Ascending aorta (tissue), 2 donors: ENCODE measurements around the gene SLAIN1. TPM values are rescaled to one million over a fixed set of nuclear protein-coding genes. Genes with fewer than 3 reads are reported as not detected.

Source experiments
- DNase-seq, 2 donors: peaks; one replicate each; pipeline ENCODE4 v3.0.0-alpha.2; 2019; ENCODE audit warnings: low spot score in 2 of 2
- H3K27ac ChIP-seq, 2 donors: fragments of 200-600 bp; sonication (generic); one replicate each; pipeline ENCODE4 v1.5.1; 2016 to 2017; ENCODE audit warnings: mild to moderate bottlenecking in 1 of 2
- H3K27me3 ChIP-seq: fragments of 200-600 bp; sonication (generic); one replicate; pipeline ENCODE4 v1.5.1; 2017
- H3K36me3 ChIP-seq, 2 donors: fragments of 200-600 bp; sonication (generic); one replicate each; pipeline ENCODE4 v1.5.1; 2016
- H3K4me1 ChIP-seq, 2 donors: fragments of 200-600 bp; sonication (generic); one replicate each; pipeline ENCODE4 v1.5.1; 2016 to 2017; ENCODE audit warnings: mild to moderate bottlenecking in 1 of 2
- H3K4me3 ChIP-seq, 2 donors: fragments of 200-600 bp; sonication (generic); one replicate each; pipeline ENCODE4 v1.5.1; 2016 to 2017; ENCODE audit warnings: mild to moderate bottlenecking in 1 of 2
- H3K9me3 ChIP-seq, 2 donors: fragments of 200-600 bp; sonication (generic); one replicate each; pipeline ENCODE4 v1.5.1; 2016
- intact Hi-C: fragments of 100-400 bp; cut with DNase I; formaldehyde crosslinking; loops from one replicate; pipeline ENCODE4 v1.15.1; 2023
- total RNA-seq: library from RNA; depleted of rRNA; stranded (reverse); fragments of >200 nt; gene quantifications from one replicate; pipeline ENCODE4 v1.1.0, GENCODE V29; 2016
- TF ChIP-seq, protein P1 (sequence below), 3 experiments: fragments of 200-600 bp in 2 of 3; fragments of 450-650 bp in 1 of 3; sonication (generic) in 2 of 3; IDR thresholded peaks; one replicate each; pipeline ENCODE4 v1.5.1; 2016 to 2019; ENCODE audit warnings: antibody characterized with exemption in 3 of 3, mild to moderate bottlenecking in 1 of 3, moderate library complexity in 1 of 3

SLAIN1 gene
- total RNA-seq, 1 donor from 2014 or later: 7.1 TPM

DNA sequence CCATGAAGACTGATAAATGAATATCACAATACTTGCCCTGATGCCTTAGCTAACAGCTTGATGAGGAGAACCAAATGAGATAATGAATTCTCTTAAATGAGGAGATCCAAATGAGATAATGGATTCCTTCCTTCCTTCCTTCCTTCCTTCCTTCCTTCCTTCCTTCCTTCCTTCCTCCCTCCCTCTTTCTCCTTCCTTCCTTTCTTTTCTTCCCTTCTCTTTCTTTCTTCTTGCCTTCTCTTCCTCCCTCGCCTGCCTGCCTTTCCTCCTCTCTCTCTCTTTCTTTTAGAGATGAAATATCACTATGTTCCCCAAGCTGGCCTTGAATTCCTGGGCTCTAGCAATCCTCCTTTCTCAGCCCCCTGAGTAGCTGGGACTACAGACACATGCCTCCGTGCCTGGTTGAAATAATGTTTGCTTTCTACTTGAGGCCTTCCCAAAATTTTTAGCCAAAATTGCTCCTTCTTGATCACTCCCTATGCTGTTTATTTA is 4.0 kb upstream of the SLAIN1 start:
- no peak overlapping the region for H3K27ac ChIP-seq
- no peak overlapping the region for H3K4me3 ChIP-seq
- TF ChIP-seq, protein P1, sequence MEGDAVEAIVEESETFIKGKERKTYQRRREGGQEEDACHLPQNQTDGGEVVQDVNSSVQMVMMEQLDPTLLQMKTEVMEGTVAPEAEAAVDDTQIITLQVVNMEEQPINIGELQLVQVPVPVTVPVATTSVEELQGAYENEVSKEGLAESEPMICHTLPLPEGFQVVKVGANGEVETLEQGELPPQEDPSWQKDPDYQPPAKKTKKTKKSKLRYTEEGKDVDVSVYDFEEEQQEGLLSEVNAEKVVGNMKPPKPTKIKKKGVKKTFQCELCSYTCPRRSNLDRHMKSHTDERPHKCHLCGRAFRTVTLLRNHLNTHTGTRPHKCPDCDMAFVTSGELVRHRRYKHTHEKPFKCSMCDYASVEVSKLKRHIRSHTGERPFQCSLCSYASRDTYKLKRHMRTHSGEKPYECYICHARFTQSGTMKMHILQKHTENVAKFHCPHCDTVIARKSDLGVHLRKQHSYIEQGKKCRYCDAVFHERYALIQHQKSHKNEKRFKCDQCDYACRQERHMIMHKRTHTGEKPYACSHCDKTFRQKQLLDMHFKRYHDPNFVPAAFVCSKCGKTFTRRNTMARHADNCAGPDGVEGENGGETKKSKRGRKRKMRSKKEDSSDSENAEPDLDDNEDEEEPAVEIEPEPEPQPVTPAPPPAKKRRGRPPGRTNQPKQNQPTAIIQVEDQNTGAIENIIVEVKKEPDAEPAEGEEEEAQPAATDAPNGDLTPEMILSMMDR (IDR thresholded peaks at IDR 0.05): no peak
- no peaks in the 10 kb centered on the region for H3K36me3 ChIP-seq
- intact Hi-C loops: loop anchor here (10.0 kb wide), 1 partner anchor 961 kb away; the partner anchor contains the start of gene OBI1
- no peak for DNase-seq
- no peaks in the 10 kb centered on the region for H3K27me3 ChIP-seq
- peaks cover 0 to 6% of the 10 kb centered on the region in 2 donors for H3K4me1 ChIP-seq
- H3K9me3 ChIP-seq: no peaks in the 10 kb centered on the region

DNA sequence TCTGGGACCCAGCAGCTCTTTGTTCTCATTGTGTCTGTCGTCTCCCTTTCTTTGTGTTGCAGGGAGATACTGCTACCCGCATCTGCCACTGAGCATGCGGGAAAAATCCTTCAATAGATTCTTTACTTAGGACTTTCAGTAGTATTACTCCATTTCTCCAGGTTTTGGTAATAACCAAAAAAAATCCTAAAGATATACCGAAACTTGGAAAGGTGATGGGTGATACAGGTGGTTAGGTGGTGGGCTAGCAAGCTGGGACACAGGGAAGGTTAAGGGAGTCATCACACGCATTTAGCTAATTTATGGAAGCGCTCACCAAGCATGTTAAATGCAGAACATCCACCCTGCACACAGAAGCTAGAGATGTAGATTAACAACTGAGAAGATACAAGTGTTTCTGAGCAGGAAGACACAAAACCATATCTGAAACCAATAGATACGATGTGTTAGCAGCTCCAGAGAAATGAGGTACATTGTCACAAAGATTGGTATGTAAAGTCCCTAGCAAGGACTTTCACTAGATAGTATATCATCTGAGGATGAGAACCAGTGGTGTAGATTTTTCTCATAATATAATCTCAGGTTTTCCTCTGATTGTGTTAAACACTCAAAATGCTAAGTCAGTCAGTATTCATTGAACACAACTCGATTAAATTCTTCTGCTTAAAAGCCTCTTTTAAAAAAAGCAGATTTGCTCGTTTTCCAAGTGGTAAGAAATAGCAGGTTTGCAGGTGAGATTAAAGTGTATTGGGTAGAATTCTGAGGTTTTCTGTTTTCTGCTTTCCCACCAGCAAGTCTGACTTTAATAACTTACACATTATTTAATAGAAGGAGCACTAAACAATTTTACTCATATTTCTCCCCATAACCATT is 1.2 kb upstream of the SLAIN1 start:
- TF ChIP-seq, protein P1 (IDR thresholded peaks at IDR 0.05): no peak

DNA sequence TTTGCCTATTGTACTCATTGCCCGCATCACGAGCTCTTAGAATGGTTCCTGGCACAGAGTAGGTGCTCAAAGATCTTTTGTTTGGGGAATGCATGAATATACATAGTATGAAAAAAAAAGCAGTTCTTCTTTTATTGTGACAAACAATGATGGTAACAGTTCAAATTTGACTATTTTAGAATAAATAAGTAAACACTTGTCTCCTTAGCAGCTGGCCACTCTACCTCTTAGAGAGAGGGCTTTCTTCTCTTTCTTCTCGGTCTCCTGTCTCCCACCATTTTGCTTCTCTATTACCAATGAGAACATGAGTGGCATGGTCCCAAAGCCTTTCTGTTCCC is 639 bp upstream of the SLAIN1 start:
- Histone ChIP-seq H3K4me1 (peaks cover 0 to 8% of the 10 kb centered on the region in 2 donors), H3K4me3 (peak overlapping the region; percentile 90 to 99), H3K9me3 (no peaks in the 10 kb centered on the region), H3K27me3 (no peaks in the 10 kb centered on the region), H3K36me3 (no peaks in the 10 kb centered on the region), H3K27ac (peak overlapping the region; percentile 73 to 74)
- DNase-seq: no peak
- TF ChIP-seq, protein P1 (IDR thresholded peaks at IDR 0.05): no peak
- intact Hi-C loops: loop anchor here (5.0 to 10.0 kb wide), 3 partner anchors 310 to 958 kb away; partner anchors contain the start of genes MYCBP2 and OBI1

More for the DNA sequence above, 1.2 kb upstream of the SLAIN1 start:
- Histone ChIP-seq H3K4me1 (peaks cover 0 to 8% of the 10 kb centered on the region in 2 donors), H3K27ac (peak overlapping the region; percentile 73 to 74), H3K36me3 (no peaks in the 10 kb centered on the region), H3K4me3 (peak overlapping the region; percentile 90 to 99), H3K9me3 (no peaks in the 10 kb centered on the region), H3K27me3 (no peaks in the 10 kb centered on the region)
- DNase-seq: no peak
- intact Hi-C loops: loop anchor here (5.0 to 10.0 kb wide), 3 partner anchors 309 to 959 kb away; partner anchors contain the start of genes MYCBP2 and OBI1

DNA sequence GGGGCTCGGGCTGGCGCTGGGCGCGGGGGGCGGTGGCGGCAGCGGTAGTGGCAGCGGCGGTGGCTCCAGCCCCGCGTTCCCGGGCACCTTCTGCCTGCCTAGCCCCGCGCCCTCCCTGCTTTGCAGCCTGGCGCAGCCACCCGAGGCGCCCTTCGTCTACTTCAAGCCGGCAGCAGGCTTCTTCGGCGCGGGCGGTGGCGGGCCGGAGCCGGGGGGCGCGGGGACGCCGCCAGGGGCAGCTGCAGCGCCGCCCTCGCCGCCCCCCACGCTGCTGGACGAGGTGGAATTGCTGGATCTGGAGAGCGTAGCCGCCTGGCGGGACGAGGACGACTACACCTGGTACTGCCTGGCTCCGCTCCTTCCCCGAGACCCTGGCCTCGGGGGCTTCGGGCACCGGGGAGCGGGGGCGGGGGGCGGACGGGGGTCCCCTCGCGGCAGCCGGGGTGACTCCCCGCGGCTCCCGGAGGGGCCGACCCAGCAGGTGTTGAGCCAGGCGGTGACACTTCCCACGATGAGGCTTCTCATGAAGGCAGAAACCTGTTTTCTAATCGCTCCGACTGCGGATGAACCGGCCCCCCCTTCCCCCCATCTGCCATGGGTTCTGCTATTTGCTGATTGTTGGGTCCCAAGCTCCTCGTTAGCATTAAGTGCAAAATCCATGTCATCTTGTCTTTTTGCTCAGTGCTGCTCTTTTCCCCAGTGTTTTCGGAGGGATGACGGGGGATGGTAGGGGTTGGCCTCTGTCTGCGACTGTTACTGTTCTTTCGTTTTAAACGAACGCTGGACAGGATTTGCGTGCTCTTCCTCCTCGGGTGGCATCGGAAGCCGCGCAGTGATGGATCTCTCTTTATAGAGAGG is 943 bp downstream of the SLAIN1 start:
- TF ChIP-seq, protein P1 (IDR thresholded peaks at IDR 0.05): no peak
- H3K4me3 ChIP-seq: peak overlapping the region; percentile 90 to 99
- intact Hi-C loops: loop anchor here (5.0 to 10.0 kb wide), 3 partner anchors 311 to 956 kb away; partner anchors contain the start of genes MYCBP2 and OBI1
- no peaks in the 10 kb centered on the region for H3K27me3 ChIP-seq
- no peaks in the 10 kb centered on the region for H3K9me3 ChIP-seq
- H3K27ac ChIP-seq: peak overlapping the region in 1 of 2 donors; percentile 10
- H3K4me1 ChIP-seq: peaks cover 0 to 8% of the 10 kb centered on the region in 2 donors
- no peaks in the 10 kb centered on the region for H3K36me3 ChIP-seq
- DNase-seq: peak in 1 of 2 donors; percentile 65

DNA sequence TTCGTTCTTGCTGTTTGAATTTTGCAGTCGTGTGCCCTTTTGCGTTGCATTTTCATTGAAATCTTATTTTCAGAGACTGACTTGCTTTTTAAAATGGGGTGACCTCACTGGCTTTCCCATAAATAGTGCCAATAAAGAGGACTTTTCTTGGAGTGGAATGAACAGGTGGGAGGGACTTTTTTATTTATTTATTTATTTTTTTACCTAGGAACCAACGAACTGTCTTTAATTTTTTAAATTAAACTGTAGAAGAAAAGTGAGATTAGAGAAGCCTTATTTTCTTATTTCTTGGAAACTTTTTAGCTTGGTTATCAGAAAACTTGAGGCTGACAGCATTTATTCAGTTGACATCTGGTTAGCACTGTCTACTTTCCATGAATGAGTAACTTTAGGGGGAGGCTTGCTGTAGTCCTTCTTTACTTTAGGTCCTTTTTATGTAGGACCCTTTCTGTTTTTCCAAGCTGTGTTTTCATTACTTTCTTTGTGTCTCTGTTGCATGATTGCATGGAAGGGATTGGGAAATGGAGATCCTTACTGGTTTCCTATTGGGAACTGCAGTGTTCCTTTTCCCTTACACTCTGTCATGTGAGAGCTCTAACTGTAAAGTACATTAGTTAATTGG is 1.7 kb downstream of the SLAIN1 start:
- Histone ChIP-seq H3K9me3 (no peaks in the 10 kb centered on the region), H3K4me1 (peaks cover 0 to 8% of the 10 kb centered on the region in 2 donors), H3K4me3 (peak overlapping the region; percentile 90 to 99), H3K36me3 (no peaks in the 10 kb centered on the region), H3K27ac (no peak overlapping the region), H3K27me3 (no peaks in the 10 kb centered on the region)
- intact Hi-C loops: loop anchor here (5.0 to 10.0 kb wide), 3 partner anchors 312 to 956 kb away; partner anchors contain the start of genes MYCBP2 and OBI1
- TF ChIP-seq, protein P1 (IDR thresholded peaks at IDR 0.05): no peak
- DNase-seq: no peak
